Keratinocyte (primary cell): ENCODE data around the gene HSH2D. TPM values are rescaled to one million over a fixed set of nuclear protein-coding genes. Genes with fewer than 3 reads are reported as not detected.

Experiments used
- DNase-seq: peaks from one replicate; pipeline ENCODE4 v3.0.0-alpha.2; 2011; ENCODE audit warnings: low read depth, missing footprints, low spot score
- FAIRE-seq: peaks from 2 replicates; lab custom pipeline; 2011; peaks lifted over from hg19 to GRCh38; lab: Jason Lieb, UNC
- H2AFZ ChIP-seq: 2 replicates; pipeline ENCODE4 v1.6.0; 2012; ENCODE audit warnings: low read length, control low read depth, inconsistent platforms; ENCODE audit not compliant: control insufficient read depth
- H3K27ac ChIP-seq: 2 replicates; pipeline ENCODE4 v1.5.1; 2011; ENCODE audit warnings: low read length; ENCODE audit not compliant: control insufficient read depth, insufficient read depth
- H3K27me3 ChIP-seq: 3 replicates; pipeline ENCODE4 v1.6.0; 2011; ENCODE audit warnings: low read length; ENCODE audit not compliant: control insufficient read depth, insufficient read depth; ENCODE audit errors: extremely low read depth
- H3K36me3 ChIP-seq, 2 experiments: 2 replicates in 1 of 2; 3 replicates in 1 of 2; pipeline ENCODE4 v1.5.1; 2011; ENCODE audit warnings: low read length in 2 of 2, mild to moderate bottlenecking in 1 of 2; ENCODE audit not compliant: control insufficient read depth in 2 of 2, insufficient read depth in 2 of 2; ENCODE audit errors: extremely low read depth in 1 of 2
- H3K4me1 ChIP-seq: 3 replicates; pipeline ENCODE4 v1.5.1; 2011; ENCODE audit warnings: low read length; ENCODE audit not compliant: control insufficient read depth, insufficient read depth; ENCODE audit errors: extremely low read depth
- H3K4me2 ChIP-seq: 3 replicates; pipeline ENCODE4 v1.6.0; 2011; ENCODE audit warnings: low read depth, low read length; ENCODE audit not compliant: control insufficient read depth, insufficient read depth; ENCODE audit errors: extremely low read depth
- H3K4me3 ChIP-seq, 3 experiments: fragments of 200-600 bp in 1 of 3; sonication (generic) in 1 of 3; 2 replicates in 2 of 3; 3 replicates in 1 of 3; pipeline ENCODE4 v1.5.1; 2011 to 2016; ENCODE audit warnings: low read length in 3 of 3, mild to moderate bottlenecking in 3 of 3, control low read depth in 2 of 3, inconsistent platforms in 1 of 3, low read depth in 1 of 3, mixed read lengths in 1 of 3, mixed run types in 1 of 3, moderate library complexity in 1 of 3; ENCODE audit not compliant: control insufficient read depth in 2 of 3, insufficient read depth in 2 of 3; ENCODE audit errors: extremely low read depth in 1 of 3
- H3K79me2 ChIP-seq: 2 replicates; pipeline ENCODE4 v1.6.0; 2012; ENCODE audit warnings: low read length; ENCODE audit not compliant: control insufficient read depth, insufficient read depth
- H3K9ac ChIP-seq: 3 replicates; pipeline ENCODE4 v1.6.0; 2011; ENCODE audit warnings: low read length; ENCODE audit not compliant: control insufficient read depth, insufficient read depth; ENCODE audit errors: extremely low read depth
- H3K9me1 ChIP-seq: 3 replicates; pipeline ENCODE4 v1.6.0; 2011; ENCODE audit warnings: low read length; ENCODE audit not compliant: control insufficient read depth, insufficient read depth; ENCODE audit errors: extremely low read depth
- H3K9me3 ChIP-seq: 2 replicates; pipeline ENCODE4 v1.5.1; 2012; ENCODE audit warnings: low read depth, low read length; ENCODE audit not compliant: control insufficient read depth
- H4K20me1 ChIP-seq: 3 replicates; pipeline ENCODE4 v1.6.0; 2011; ENCODE audit warnings: low read length; ENCODE audit not compliant: control insufficient read depth, insufficient read depth; ENCODE audit errors: extremely low read depth
- EZH2 ChIP-seq: IDR thresholded peaks from one replicate; pipeline ENCODE4 v1.6.1; 2012; ENCODE audit warnings: inconsistent platforms, mild to moderate bottlenecking, low read length, moderate library complexity
- dilution Hi-C: fragments of 300-500 bp; cut with MboI; formaldehyde crosslinking; loops from one replicate; pipeline ENCODE4 v1.7.0; 2020; ENCODE audit warnings: low sequenced_read_pairs; ENCODE audit not compliant: extremely low pct_ligation_motif_present
- polyA plus RNA-seq, 5 experiments: library from polyadenylated mRNA; depleted of rRNA in 3 of 5; stranded (reverse) in 3 of 5; stranded (forward) in 1 of 5; unstranded in 1 of 5; fragments of >200 nt; gene quantifications; 1 replicate in 1 of 5; 2 replicates in 3 of 5; 3 replicates in 1 of 5; pipeline versions ENCODE4 v1.2.1 to v1.2.3, GENCODE V29; 2011 to 2012; ENCODE audit warnings: missing spikeins in 2 of 5, low read depth in 1 of 5, low replicate concordance in 1 of 5
- TF ChIP-seq, protein P1 (sequence below), 3 experiments: IDR thresholded peaks in 1 of 3; conservative IDR thresholded peaks in 1 of 3; optimal IDR thresholded peaks in 1 of 3; 2 replicates in 2 of 3; 3 replicates in 1 of 3; pipeline versions ENCODE3 to v1.5.1; 2011; ENCODE audit warnings: low read length in 3 of 3, mild to moderate bottlenecking in 3 of 3, moderate library complexity in 2 of 3, control low read depth in 1 of 3, inconsistent platforms in 1 of 3; ENCODE audit not compliant: insufficient read depth in 2 of 3; ENCODE audit errors: extremely low read depth in 1 of 3

The HSH2D gene
- polyA plus RNA-seq, 1 donor (not counting 4 experiments of a cell fraction or from before 2014, with no cell fraction given): 1.1 TPM

DNA sequence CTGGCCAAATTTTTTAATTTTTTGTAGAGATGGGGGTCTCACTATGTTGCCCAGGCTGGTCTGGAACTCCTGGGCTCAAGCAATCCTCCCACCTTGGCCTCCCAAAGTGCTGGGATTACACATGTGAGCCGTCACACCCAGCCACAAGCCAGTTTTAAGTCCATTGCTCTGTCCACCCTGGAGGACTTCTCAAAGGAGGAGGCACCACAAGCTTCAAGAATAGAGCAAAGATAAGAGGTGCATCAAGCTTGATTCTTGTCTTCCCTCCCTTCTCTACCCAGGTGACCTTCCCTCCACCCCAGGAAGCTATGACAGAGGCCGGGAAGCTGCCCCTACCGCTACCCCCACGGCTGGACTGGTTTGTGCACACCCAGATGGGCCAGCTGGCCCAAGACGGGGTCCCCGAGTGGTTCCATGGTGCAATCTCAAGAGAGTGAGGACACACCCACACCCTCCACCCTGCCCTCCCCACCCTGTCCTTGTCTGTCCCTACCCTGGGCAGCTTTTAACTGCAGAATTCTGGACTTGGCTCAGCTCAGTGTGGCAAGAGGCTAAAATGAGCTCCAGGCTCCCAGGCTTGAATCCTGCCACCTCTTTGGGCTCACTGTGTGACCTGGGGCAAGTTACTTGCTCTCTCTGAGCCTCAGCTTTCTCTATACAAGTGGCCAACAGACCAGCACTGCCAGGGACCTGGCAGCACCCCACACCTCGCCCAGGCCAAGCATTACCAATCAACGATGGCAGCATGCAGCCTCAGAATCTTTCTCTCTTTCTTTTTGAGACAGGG is 5.2 kb downstream of the HSH2D start:
- no peaks in the 10 kb centered on the region for H3K36me3 ChIP-seq
- dilution Hi-C loops: no loop called here
- no peaks in the 10 kb centered on the region for H3K27me3 ChIP-seq
- no peak overlapping the region for H2AFZ ChIP-seq
- H3K4me2 ChIP-seq: no peak overlapping the region
- H4K20me1 ChIP-seq: no peaks in the 10 kb centered on the region
- FAIRE-seq (no peak), DNase-seq (no peak)
- H3K9me3 ChIP-seq: no peaks in the 10 kb centered on the region
- no peak overlapping the region for H3K27ac ChIP-seq
- H3K79me2 ChIP-seq: no peaks in the 10 kb centered on the region
- TF ChIP-seq, protein P1, sequence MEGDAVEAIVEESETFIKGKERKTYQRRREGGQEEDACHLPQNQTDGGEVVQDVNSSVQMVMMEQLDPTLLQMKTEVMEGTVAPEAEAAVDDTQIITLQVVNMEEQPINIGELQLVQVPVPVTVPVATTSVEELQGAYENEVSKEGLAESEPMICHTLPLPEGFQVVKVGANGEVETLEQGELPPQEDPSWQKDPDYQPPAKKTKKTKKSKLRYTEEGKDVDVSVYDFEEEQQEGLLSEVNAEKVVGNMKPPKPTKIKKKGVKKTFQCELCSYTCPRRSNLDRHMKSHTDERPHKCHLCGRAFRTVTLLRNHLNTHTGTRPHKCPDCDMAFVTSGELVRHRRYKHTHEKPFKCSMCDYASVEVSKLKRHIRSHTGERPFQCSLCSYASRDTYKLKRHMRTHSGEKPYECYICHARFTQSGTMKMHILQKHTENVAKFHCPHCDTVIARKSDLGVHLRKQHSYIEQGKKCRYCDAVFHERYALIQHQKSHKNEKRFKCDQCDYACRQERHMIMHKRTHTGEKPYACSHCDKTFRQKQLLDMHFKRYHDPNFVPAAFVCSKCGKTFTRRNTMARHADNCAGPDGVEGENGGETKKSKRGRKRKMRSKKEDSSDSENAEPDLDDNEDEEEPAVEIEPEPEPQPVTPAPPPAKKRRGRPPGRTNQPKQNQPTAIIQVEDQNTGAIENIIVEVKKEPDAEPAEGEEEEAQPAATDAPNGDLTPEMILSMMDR (optimal IDR thresholded peaks at IDR 0.05 in 1 of 3, IDR thresholded peaks at IDR 0.05 in 1 of 3, conservative IDR thresholded peaks at IDR 0.05 in 1 of 3; ENCODE audit: extremely low read depth in 1 of 3, insufficient read depth in 2 of 3, low read length in 3 of 3): no peak
- TF ChIP-seq EZH2: no peak
- no peak overlapping the region for H3K9ac ChIP-seq
- H3K4me1 ChIP-seq: no peaks in the 10 kb centered on the region
- H3K9me1 ChIP-seq: no peaks in the 10 kb centered on the region
- no peak overlapping the region for H3K4me3 ChIP-seq

DNA sequence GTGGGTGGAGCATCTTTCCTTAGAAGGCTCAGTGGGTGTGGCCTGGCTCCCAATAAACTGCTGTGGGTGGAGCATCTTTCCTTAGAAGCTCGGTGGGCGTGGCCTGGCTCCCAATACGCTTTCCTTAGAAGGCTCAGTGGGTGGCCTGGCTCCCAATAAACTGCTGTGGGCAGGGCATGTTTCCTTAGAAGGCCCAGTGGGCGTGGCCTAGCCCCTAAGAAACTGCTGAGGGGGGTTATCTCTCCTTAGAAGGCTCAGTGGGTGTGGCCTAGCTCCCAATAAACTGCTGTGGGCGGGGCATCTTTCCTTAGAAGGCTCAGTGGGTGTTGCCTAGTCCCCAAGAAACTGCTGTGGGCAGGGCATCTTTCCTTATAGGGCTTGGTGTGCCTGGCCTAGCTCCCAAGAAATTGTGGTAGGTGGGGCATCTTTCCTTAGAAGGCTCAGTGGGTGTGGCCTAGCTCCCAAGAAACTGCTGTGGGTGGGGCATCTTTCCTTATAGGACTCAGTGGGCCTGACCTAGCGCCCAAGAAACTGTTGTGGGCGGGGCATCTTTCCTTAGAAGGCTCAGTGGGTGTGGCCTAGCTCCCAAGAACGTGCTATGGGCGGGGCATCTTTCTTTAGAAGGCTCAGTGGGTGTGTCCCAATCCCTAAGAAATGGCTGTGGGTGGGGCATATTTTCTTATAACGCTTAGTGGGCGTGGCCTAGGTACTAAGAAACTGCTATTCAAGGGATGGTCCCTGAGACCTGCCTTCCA is 10.3 kb downstream of the HSH2D start:
- H3K4me2 ChIP-seq: no peak overlapping the region
- H3K27ac ChIP-seq: no peak overlapping the region
- H4K20me1 ChIP-seq: no peaks in the 10 kb centered on the region
- dilution Hi-C loops: no loop called here
- H2AFZ ChIP-seq: no peak overlapping the region
- no peaks in the 10 kb centered on the region for H3K27me3 ChIP-seq
- no peaks in the 10 kb centered on the region for H3K9me1 ChIP-seq
- no peak overlapping the region for H3K4me3 ChIP-seq
- FAIRE-seq (no peak), DNase-seq (no peak)
- H3K4me1 ChIP-seq: no peaks in the 10 kb centered on the region
- H3K79me2 ChIP-seq: no peaks in the 10 kb centered on the region
- H3K36me3 ChIP-seq: no peaks in the 10 kb centered on the region
- H3K9ac ChIP-seq: no peak overlapping the region
- no peaks in the 10 kb centered on the region for H3K9me3 ChIP-seq
- TF ChIP-seq EZH2: no peak
- TF ChIP-seq, protein P1 (optimal IDR thresholded peaks at IDR 0.05 in 1 of 3, IDR thresholded peaks at IDR 0.05 in 1 of 3, conservative IDR thresholded peaks at IDR 0.05 in 1 of 3; ENCODE audit: extremely low read depth in 1 of 3, insufficient read depth in 2 of 3, low read length in 3 of 3): no peak
